ENCODE data around the gene SLC30A7. TPM values are rescaled to one million over a fixed set of nuclear protein-coding genes. Genes with fewer than 3 reads are reported as not detected.

Gene SLC30A7
- polyA plus RNA-seq, 4 donors: 14.9 to 19.9 (median 18.2) TPM

DNA sequence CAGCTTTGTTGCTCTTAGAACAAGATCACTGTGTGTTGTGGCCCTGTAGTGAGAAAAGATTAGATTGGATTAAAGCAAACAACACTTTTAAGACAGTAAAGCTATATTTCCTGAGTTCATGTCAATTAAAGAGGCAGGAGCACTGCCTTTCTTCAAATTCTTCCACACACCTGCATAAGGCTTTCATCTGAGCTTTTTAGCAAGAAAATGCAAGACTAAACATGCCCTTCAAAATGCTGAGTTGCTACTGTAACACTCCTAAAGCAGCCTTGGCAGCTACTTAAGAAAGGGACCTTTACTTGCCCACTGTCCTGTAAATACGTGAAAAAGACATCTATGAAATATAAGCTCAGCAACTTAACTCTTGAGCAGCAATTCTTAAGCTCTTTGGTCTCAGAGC is 117.9 kb downstream of the SLC30A7 start:
- DNase-seq (ENCODE audit: low read depth in 4 of 4, low spot score in 3 of 4): no peak

DNA sequence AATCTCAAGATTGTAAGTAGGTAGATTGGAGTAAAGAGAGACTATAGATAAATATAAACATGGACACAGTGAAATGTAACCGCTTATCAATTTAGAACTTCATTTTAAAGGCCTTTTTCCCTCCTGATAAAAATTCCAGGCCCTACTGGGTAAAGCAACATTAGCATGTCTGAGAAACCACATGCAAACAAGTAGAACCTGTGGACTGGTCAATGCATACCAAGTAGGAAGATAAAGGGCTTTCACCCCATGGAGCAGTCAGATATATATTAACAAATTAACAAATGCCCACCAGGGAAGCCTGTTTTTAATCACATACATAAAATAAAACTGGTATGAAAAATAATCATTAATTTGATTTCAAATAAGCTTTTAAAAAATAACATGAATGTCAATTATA is 121.6 kb downstream of the SLC30A7 start:
- no peak for DNase-seq (ENCODE audit: low read depth in 4 of 4, low spot score in 3 of 4)

DNA sequence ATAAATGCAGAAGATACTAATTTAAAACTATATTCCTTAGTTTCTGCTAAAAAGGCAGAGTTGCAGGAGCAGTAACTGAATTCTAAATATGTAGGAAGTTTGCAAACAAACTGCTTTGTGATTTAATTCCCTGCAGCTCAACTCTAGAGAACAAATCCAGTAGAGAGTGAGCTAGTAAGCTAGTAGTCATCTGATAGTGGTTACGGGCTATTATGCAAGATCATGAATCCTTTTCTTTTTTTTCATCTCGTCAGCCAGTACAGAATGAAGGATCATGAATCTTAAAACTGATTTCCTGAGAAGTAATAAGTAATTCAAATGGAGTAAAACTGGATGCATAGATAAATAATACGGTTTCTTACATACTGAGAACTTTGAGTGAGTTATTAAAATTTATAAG is 126.4 kb downstream of the SLC30A7 start:
- DNase-seq (ENCODE audit: low read depth in 4 of 4, low spot score in 3 of 4): no peak

DNA sequence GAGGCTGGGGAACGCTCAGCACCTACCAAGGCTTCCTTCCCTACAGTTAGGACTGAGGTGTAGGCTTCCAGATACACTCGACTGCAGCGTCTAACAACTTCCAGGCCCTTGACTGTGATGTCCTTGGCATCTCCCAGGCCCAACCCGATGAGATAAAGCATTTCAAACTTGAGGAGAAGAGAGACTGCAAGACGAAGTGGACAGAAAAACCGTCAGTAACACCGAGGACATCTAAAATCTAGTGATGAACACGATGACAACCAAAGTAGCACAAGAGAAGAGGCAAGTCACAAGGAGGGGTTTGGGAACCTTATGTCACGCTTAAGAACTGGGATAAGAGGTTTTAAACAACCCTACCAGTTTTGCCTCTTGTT is 129.4 kb downstream of the SLC30A7 start:
- DNase-seq (ENCODE audit: low read depth in 4 of 4, low spot score in 3 of 4): peak in 1 of 4 donors; percentile 28

DNA sequence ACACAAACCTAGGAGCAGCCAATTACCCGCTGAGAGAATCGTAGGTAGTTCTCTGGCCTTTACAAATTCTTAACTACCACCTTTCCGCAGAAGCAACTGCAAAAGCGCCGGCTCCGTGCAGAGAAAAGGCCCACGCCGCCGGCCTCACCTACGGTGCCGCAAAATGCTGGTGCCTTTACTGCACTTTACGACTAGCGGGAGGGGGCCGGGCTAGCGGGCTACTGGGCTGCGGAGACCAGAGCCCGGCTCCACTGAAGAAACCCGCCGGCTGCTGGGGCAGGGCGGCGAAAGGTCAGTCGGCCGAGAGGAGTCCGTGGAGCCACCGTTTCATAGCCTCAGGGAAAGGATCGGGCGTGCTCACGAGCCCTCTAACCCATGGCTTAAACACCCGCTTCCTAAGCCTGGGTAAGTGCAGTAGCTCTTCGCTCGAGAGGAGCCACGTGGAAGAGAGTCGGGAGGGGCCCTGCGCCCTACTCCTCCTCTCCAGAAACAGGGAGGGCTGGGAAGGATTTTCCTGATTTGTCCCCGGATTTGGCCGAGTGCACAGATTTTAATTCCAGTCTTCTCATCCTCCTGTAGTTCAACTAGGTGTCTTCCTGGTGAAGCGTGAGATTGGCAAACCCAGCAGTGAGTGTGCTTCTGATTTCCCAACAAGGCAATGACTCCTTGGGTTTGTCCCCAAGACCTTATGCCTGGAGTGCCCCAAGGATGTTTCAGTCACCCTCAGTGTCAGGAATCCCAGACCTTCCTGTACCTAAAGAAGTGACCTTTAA is 130.0 kb downstream of the SLC30A7 start, which contains the start of gene DPH5:
Gene DPH5 (minus strand): TSS at position 128 of the 773 bp plus-strand sequence. CDS start 341 bp downstream, outside the sequence.
- DNase-seq (ENCODE audit: low read depth in 4 of 4, low spot score in 3 of 4): peak; percentile 72 to 78 (median 77)

DNA sequence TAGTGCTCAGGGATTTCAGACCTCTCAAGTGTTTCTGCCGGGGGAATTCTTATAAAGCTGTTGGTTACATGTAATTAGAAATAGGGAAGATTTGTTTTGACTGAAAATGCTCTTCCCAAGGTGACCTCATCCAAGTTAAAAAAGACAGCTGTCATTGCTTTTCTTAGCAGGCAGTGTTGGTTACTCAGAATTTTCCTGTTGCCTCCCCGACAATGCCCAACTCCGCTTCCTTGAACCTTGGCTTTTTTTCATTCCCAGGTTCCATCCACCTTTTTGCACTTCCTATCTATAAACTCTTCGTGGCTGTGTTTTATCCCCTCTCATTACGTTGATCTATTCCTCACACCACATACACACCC is 130.5 kb downstream of the SLC30A7 start:
- DNase-seq (ENCODE audit: low read depth in 4 of 4, low spot score in 3 of 4): no peak

DNA sequence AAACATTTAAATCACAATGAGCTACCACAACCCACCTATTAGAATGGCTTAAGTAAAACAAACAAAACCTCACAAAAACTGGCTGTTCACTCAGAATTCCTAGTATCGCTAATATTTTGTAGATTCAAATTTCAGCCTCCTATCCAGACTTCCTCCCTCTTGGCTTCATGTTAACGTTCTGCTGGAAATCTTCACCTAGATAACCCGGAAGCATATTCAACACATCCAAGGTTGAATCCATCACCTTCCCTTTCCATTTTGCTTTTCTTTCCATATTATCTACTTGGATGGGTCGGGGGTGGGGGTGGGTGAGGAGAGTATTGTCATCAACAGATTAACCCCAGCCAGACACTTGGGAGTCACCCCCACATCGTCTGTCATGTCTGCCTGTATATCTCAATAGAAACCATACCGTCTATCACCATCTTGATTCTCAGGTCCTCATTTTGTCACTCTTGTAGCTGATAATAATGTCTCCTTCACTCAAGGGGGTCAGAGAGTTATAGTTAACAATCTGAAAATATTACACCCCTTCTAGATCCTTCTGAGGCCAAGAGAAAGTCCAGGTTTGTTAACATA is 131.4 kb downstream of the SLC30A7 start:
- DNase-seq (ENCODE audit: low read depth in 4 of 4, low spot score in 3 of 4): no peak

DNA sequence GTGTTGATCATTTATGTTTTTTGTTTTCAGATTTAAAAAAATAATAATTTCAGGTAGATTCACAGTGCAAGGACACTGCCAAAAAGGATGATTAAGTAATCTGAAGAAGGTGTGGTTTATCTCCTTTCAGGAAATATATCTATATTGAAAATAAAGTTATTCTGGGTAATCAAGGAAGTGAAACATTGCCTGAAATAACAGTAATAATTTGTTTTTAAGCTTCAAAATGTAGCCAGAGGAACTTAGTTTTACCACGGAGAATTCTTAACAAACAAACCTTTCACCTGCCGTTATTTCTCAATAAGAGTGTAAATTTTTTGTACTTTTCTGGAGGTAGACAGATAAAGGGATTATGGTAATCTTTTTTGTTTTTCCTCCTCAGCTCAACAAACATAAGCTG is 132.6 kb downstream of the SLC30A7 start:
- DNase-seq (ENCODE audit: low read depth in 4 of 4, low spot score in 3 of 4): no peak

DNA sequence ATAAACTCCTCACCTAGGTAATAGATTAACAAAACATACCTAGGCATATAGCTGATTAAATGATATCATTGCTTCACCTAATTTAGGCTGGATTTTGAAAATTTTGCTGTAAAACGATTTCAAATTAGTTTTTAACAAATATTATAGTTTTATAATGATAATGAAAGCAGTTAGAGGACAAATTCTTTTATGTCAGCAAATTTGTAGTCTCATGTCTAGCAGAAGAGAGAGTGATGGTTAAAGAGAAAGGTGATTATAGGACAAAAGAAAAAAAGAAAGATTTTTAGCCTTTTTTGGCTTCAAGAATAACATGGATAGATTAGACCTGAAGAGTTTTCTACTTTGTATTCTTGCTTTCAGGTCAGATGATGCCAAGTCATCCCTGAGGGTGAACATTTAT is 133.3 kb downstream of the SLC30A7 start:
- DNase-seq (ENCODE audit: low read depth in 4 of 4, low spot score in 3 of 4): no peak

DNA sequence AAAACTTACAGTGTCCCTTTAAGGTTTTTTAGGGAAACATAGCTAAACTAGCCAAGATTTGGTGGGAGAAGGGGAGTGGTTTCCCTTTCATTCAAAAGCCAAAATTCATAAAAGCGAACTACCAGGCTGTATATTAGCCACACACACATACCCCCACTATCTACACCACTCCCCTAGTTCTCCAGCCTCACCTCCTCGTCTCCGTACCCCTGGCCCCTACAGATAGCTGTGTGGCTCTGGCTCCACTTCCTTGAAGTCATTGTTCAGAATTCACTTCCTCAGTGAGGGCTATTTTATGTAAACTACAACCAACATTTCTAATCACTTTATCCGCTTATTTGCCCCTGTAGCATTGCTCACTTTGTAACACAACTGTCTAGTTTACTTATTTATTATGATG is 135.0 kb downstream of the SLC30A7 start:
- no peak for DNase-seq (ENCODE audit: low read depth in 4 of 4, low spot score in 3 of 4)

Other genes starting within 250 kb of the SLC30A7 start
- 10 to 100 TPM; 27.6 to 49.6 (median 41.1) TPM for gene VCAM1, start 176.3 kb upstream of the SLC30A7 start, polyA plus RNA-seq (ENCODE audit: insufficient read length in 4 of 4)
- gene EXTL2, start 1.2 kb upstream of the SLC30A7 start, polyA plus RNA-seq (ENCODE audit: insufficient read length in 4 of 4): 10 to 100 TPM; 54.8 to 69.3 (median 68.4) TPM
- gene DPH5, start 129.7 kb downstream of the SLC30A7 start, polyA plus RNA-seq (ENCODE audit: insufficient read length in 4 of 4): 10 to 100 TPM; 57.0 to 62.4 (median 60.2) TPM